Loucy (cell line): ENCODE results near the gene WDR88.

Experiments used
- H2AFZ ChIP-seq: fragments of 200-600 bp; sonication (generic); 2 replicates; pipeline ENCODE4 v1.6.0; 2016; ENCODE audit warnings: antibody characterized with exemption, mild to moderate bottlenecking, low read length, moderate library complexity
- H3F3A ChIP-seq: fragments of 200-600 bp; 2 replicates; pipeline ENCODE4 v1.6.0; 2016; ENCODE audit warnings: antibody characterized with exemption, low read depth, mild to moderate bottlenecking
- H3K27me3 ChIP-seq: fragments of 200-600 bp; sonication (generic); 2 replicates; pipeline ENCODE4 v1.6.1; 2014; ENCODE audit warnings: low read length, mild to moderate bottlenecking; ENCODE audit not compliant: insufficient read depth, poor library complexity, severe bottlenecking
- H3K36me3 ChIP-seq: fragments of 200-600 bp; sonication (generic); 2 replicates; pipeline ENCODE4 v1.6.1; 2016; ENCODE audit warnings: low read length; ENCODE audit not compliant: insufficient read depth
- H3K4me1 ChIP-seq: fragments of 200-600 bp; sonication (generic); 2 replicates; pipeline ENCODE4 v1.5.1; 2014; ENCODE audit warnings: low read length, mild to moderate bottlenecking; ENCODE audit not compliant: insufficient read depth, poor library complexity, severe bottlenecking
- H3K4me2 ChIP-seq: fragments of 200-600 bp; sonication (generic); 2 replicates; pipeline ENCODE4 v1.6.0; 2014; ENCODE audit warnings: antibody characterized with exemption, low read length, low read depth, mild to moderate bottlenecking; ENCODE audit not compliant: poor library complexity, severe bottlenecking
- H3K4me3 ChIP-seq: fragments of 200-600 bp; sonication (generic); 2 replicates; pipeline ENCODE4 v1.5.1; 2014; ENCODE audit warnings: low read length, mild to moderate bottlenecking, mixed read lengths; ENCODE audit not compliant: poor library complexity, severe bottlenecking
- H3K79me2 ChIP-seq: fragments of 200-600 bp; sonication (generic); 2 replicates; pipeline ENCODE4 v1.6.1; 2014; ENCODE audit warnings: low read length; ENCODE audit not compliant: insufficient read depth
- H3K9ac ChIP-seq: fragments of 200-600 bp; sonication (generic); 2 replicates; pipeline ENCODE4 v1.6.0; 2014; ENCODE audit warnings: mild to moderate bottlenecking, low read depth, low read length, moderate library complexity; ENCODE audit not compliant: poor library complexity, severe bottlenecking
- H3K9me2 ChIP-seq: fragments of 200-600 bp; sonication (generic); replicated peaks from 2 replicates; pipeline ENCODE4 v1.6.1; 2016; ENCODE audit warnings: low read depth, low read length, mixed read lengths
- H3K9me3 ChIP-seq: fragments of 200-600 bp; sonication (generic); 2 replicates; pipeline ENCODE4 v1.6.1; 2014; ENCODE audit warnings: mild to moderate bottlenecking, antibody characterized with exemption, low read length, low read depth; ENCODE audit not compliant: insufficient read depth
- H4K20me1 ChIP-seq: fragments of 200-600 bp; sonication (generic); 2 replicates; pipeline ENCODE4 v1.6.0; 2014; ENCODE audit warnings: antibody characterized with exemption, low read length, mild to moderate bottlenecking; ENCODE audit not compliant: insufficient read depth, poor library complexity, severe bottlenecking
- CTCF ChIP-seq: fragments of 200-600 bp; sonication (generic); conservative IDR thresholded peaks from 2 replicates; pipeline ENCODE4 v1.5.1; 2014; ENCODE audit warnings: mild to moderate bottlenecking, antibody characterized with exemption, low read length
- EZH2phosphoT487 ChIP-seq: fragments of 200-600 bp; IDR thresholded peaks from 2 replicates; pipeline ENCODE4 v1.6.1; 2018; ENCODE audit warnings: antibody characterized with exemption, mild to moderate bottlenecking, moderate library complexity, borderline replicate concordance

WDR88 gene

GRCh38 chr19:33110137-33110910, 21.6 kb upstream of the WDR88 start:
- Histone ChIP-seq H3K9me2 (no peaks in the 10 kb centered on the region), H4K20me1 (no peaks in the 10 kb centered on the region), H3K4me1 (no peaks in the 10 kb centered on the region), H3K9me3 (no peaks in the 10 kb centered on the region), H2AFZ (no peak overlapping the region), H3F3A (no peaks in the 10 kb centered on the region), H3K9ac (no peak overlapping the region), H3K36me3 (peaks cover 36% of the 10 kb centered on the region; the same call in 1 of the 2 replicates), H3K4me3 (no peak overlapping the region), H3K27me3 (no peaks in the 10 kb centered on the region), H3K79me2 (no peaks in the 10 kb centered on the region), H3K4me2 (no peak overlapping the region)
- no peak for TF ChIP-seq CTCF
- no peak for TF ChIP-seq EZH2phosphoT487

GRCh38 chr19:33111587-33111986, 20.3 kb upstream of the WDR88 start:
- Histone ChIP-seq H4K20me1 (no peaks in the 10 kb centered on the region), H2AFZ (no peak overlapping the region), H3K4me2 (no peak overlapping the region), H3K9ac (no peak overlapping the region), H3K9me2 (no peaks in the 10 kb centered on the region), H3K4me3 (no peak overlapping the region), H3K79me2 (no peaks in the 10 kb centered on the region), H3K9me3 (no peaks in the 10 kb centered on the region), H3K4me1 (no peaks in the 10 kb centered on the region), H3F3A (no peaks in the 10 kb centered on the region), H3K27me3 (no peaks in the 10 kb centered on the region), H3K36me3 (peaks cover 36% of the 10 kb centered on the region; the same call in 1 of the 2 replicates)
- TF ChIP-seq EZH2phosphoT487 (no peak), CTCF (no peak)

DNA sequence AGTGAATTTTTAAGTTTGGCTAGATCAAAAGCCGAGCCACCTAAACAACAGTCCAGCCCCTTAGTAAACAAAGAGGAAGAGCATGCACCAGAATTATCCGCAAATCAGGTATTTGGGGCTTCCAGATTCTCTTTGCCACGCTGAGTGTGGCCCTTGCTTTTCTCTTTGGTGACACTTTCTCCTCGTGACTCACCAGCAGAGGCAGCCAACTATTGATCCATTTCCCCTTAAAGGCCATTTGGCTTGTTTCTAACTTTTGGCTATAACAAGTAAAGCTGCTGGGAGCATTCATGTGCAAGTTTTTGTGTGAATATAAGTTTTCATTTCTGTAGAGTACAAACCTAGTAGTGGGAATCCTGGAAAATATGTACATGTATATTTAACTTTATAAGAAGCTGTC, 17.6 kb upstream of the WDR88 start:
- Histone ChIP-seq H3K4me3 (no peak overlapping the region), H3K4me2 (no peak overlapping the region), H3K9ac (no peak overlapping the region), H3K27me3 (no peaks in the 10 kb centered on the region), H3F3A (no peaks in the 10 kb centered on the region), H2AFZ (no peak overlapping the region), H3K36me3 (peaks cover 38% of the 10 kb centered on the region; the same call in 1 of the 2 replicates), H3K9me3 (no peaks in the 10 kb centered on the region), H4K20me1 (no peaks in the 10 kb centered on the region), H3K9me2 (no peaks in the 10 kb centered on the region), H3K79me2 (no peaks in the 10 kb centered on the region), H3K4me1 (no peaks in the 10 kb centered on the region)
- TF ChIP-seq EZH2phosphoT487 (no peak), CTCF (no peak)
